Lower leg skin (tissue), 3 donors: ENCODE results near the gene SLC38A11.
"Not testable (repeated sequence)": the region's sequence is repeated elsewhere in the genome, so short reads cannot be mapped to it uniquely, and the experiment has no call there.

ENCODE experiments used
- POLR2A ChIP-seq, 2 donors: fragments of 450-650 bp; IDR thresholded peaks; one replicate each; pipeline ENCODE4 v1.6.1; 2016 to 2017; ENCODE audit warnings: antibody characterized with exemption in 2 of 2, mild to moderate bottlenecking in 1 of 2, moderate library complexity in 1 of 2
- TF ChIP-seq, protein P1 (sequence below), 3 donors: fragments of 450-650 bp; IDR thresholded peaks; one replicate each; pipeline ENCODE4 v1.5.1; 2016; ENCODE audit warnings: antibody characterized with exemption in 3 of 3, mild to moderate bottlenecking in 3 of 3, moderate library complexity in 2 of 3

DNA sequence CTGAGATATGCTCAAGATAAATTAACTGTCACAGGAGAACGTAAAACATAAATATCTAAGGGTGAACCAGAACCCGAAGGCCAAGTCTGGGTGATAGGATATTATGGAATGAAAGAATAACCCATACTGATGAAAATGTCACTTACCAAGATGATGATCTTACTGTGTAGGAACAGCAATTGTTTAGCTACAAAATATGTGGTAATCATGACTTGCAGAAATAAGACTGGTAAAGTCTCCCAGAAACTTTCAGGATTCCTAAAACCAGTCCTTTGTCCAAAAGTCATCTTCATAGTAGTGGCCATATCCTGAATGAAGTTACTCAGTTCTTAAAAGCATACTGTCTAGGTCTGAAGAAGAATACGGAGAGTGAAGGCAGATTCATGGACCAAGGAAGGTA lies 30.7 kb upstream of the SLC38A11 start:
- TF ChIP-seq, protein P1, sequence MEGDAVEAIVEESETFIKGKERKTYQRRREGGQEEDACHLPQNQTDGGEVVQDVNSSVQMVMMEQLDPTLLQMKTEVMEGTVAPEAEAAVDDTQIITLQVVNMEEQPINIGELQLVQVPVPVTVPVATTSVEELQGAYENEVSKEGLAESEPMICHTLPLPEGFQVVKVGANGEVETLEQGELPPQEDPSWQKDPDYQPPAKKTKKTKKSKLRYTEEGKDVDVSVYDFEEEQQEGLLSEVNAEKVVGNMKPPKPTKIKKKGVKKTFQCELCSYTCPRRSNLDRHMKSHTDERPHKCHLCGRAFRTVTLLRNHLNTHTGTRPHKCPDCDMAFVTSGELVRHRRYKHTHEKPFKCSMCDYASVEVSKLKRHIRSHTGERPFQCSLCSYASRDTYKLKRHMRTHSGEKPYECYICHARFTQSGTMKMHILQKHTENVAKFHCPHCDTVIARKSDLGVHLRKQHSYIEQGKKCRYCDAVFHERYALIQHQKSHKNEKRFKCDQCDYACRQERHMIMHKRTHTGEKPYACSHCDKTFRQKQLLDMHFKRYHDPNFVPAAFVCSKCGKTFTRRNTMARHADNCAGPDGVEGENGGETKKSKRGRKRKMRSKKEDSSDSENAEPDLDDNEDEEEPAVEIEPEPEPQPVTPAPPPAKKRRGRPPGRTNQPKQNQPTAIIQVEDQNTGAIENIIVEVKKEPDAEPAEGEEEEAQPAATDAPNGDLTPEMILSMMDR (IDR thresholded peaks at IDR 0.05) = not testable (repeated sequence)
- not testable (repeated sequence) for TF ChIP-seq POLR2A (IDR thresholded peaks at IDR 0.05)
